ENCODE data around the gene NGEF. TPM values are rescaled to one million over a fixed set of nuclear protein-coding genes. Genes with fewer than 3 reads are reported as not detected.

NGEF gene
- total and polyA plus RNA-seq, 9 of the 15 experiments (the other 6 are each of a cell fraction or from before 2014, with no cell fraction given) = 0.07 to 0.17 (median 0.09) TPM; not detected in 6

DNA sequence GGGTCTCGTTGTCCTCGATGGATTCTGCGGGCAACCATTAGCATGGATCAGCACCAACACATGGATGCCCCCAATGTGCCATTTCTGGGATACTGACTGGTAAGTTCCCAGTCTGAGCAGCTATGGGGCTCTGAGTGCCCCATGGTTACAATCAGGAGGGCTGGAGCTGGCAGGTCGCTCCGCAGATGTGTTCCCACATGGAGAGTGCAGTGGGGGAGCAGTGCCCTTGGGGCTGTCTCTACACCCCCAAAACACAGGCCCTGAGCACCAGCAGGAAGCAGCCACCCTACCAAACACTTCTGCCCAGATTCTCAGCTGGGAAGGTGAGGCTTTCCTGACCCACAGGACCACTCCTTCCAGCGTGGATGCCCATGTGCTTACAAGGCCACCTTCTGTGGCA lies 8.0 kb downstream of the NGEF start (continued):
- TF ChIP-seq, protein P1, sequence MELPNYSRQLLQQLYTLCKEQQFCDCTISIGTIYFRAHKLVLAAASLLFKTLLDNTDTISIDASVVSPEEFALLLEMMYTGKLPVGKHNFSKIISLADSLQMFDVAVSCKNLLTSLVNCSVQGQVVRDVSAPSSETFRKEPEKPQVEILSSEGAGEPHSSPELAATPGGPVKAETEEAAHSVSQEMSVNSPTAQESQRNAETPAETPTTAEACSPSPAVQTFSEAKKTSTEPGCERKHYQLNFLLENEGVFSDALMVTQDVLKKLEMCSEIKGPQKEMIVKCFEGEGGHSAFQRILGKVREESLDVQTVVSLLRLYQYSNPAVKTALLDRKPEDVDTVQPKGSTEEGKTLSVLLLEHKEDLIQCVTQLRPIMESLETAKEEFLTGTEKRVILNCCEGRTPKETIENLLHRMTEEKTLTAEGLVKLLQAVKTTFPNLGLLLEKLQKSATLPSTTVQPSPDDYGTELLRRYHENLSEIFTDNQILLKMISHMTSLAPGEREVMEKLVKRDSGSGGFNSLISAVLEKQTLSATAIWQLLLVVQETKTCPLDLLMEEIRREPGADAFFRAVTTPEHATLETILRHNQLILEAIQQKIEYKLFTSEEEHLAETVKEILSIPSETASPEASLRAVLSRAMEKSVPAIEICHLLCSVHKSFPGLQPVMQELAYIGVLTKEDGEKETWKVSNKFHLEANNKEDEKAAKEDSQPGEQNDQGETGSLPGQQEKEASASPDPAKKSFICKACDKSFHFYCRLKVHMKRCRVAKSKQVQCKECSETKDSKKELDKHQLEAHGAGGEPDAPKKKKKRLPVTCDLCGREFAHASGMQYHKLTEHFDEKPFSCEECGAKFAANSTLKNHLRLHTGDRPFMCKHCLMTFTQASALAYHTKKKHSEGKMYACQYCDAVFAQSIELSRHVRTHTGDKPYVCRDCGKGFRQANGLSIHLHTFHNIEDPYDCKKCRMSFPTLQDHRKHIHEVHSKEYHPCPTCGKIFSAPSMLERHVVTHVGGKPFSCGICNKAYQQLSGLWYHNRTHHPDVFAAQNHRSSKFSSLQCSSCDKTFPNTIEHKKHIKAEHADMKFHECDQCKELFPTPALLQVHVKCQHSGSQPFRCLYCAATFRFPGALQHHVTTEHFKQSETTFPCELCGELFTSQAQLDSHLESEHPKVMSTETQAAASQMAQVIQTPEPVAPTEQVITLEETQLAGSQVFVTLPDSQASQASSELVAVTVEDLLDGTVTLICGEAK (IDR thresholded peaks at IDR 0.05) = no peak
- TF ChIP-seq, protein P1 (CRISPR knock-in tag; IDR thresholded peaks at IDR 0.05) = no peak
- TF ChIP-seq, protein P2, sequence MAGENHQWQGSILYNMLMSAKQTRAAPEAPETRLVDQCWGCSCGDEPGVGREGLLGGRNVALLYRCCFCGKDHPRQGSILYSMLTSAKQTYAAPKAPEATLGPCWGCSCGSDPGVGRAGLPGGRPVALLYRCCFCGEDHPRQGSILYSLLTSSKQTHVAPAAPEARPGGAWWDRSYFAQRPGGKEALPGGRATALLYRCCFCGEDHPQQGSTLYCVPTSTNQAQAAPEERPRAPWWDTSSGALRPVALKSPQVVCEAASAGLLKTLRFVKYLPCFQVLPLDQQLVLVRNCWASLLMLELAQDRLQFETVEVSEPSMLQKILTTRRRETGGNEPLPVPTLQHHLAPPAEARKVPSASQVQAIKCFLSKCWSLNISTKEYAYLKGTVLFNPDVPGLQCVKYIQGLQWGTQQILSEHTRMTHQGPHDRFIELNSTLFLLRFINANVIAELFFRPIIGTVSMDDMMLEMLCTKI (IDR thresholded peaks at IDR 0.05; ENCODE audit: partially characterized antibody) = no peak
- TF ChIP-seq SPI1 (IDR thresholded peaks at IDR 0.05; ENCODE audit: borderline replicate concordance, low read depth, low read length) (no peak), L3MBTL2 (IDR thresholded peaks at IDR 0.05) (no peak)

All from K562 (cell line).